ENCODE results near the gene TRPT1. TPM values are rescaled to one million over a fixed set of nuclear protein-coding genes. Genes with fewer than 3 reads are reported as not detected.
A peak's percentile ranks its signal among the peaks of the same experiment; 100 is the strongest.

The TRPT1 gene
- total RNA-seq, 1 donor from 2014 or later = 98.1 TPM

DNA sequence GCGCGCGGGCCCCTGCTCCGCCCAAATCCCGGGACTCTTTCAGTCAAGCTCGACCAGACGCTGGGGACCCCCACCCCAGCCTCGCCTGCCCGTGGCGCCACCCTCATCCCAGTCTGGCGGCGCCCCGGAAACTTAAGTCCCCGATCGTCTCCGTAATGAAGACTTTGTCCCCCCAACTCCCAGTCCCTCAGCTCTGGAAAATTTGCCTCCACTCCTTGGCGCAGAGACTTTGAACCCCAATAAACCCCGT lies 25.7 kb upstream of the TRPT1 start:
- no peak for DNase-seq (ENCODE audit: low read depth)
- peak overlapping the region; percentile 95 for H3K4me3 ChIP-seq (ENCODE audit: low read depth, low read length)
- TF ChIP-seq, protein P1, sequence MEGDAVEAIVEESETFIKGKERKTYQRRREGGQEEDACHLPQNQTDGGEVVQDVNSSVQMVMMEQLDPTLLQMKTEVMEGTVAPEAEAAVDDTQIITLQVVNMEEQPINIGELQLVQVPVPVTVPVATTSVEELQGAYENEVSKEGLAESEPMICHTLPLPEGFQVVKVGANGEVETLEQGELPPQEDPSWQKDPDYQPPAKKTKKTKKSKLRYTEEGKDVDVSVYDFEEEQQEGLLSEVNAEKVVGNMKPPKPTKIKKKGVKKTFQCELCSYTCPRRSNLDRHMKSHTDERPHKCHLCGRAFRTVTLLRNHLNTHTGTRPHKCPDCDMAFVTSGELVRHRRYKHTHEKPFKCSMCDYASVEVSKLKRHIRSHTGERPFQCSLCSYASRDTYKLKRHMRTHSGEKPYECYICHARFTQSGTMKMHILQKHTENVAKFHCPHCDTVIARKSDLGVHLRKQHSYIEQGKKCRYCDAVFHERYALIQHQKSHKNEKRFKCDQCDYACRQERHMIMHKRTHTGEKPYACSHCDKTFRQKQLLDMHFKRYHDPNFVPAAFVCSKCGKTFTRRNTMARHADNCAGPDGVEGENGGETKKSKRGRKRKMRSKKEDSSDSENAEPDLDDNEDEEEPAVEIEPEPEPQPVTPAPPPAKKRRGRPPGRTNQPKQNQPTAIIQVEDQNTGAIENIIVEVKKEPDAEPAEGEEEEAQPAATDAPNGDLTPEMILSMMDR (conservative IDR thresholded peaks at IDR 0.05; ENCODE audit: low read depth, low read length) = no peak

DNA sequence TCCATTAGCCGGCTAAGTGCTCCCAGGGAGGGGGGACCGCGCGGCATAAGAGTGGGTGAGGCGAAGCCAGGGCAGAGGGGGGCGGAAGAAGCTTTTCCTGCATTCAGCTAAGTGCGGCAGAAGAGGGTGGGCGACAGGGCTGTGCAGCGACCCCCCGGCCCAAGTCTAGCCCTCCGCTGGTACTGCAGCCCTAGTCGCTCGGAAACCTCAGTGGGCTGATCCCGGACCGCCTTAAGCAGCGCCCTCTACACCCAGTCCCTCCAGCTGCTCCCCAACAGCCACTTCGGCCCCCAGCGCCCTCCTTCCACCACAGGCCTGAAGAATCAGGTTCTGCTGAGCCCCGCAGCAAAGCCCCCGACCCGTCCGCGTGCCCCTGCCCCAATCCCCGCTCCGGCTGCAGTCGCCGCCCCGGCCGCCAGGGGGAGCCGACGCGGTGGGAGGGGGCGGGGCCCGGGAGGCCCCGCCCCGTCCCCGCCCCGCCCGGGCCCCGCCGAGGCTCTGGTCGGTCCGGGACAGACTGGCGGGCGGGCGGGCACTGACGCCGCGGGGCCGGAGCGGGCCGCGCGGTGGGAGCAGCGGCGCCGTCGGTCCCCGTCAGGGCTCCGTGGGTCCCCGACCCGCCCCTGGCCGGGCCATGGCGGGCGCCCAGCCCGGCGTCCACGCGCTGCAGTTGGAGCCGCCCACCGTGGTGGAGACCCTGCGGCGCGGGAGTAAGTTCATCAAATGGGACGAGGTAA lies 25.2 kb upstream of the TRPT1 start, which contains the start of gene PLCB3:
Gene PLCB3 (plus strand): TSS at position 515 of the 737 bp plus-strand sequence. CDS start 120 bp downstream, at position 635.
- DNase-seq (ENCODE audit: low read depth) = no peak
- H3K4me3 ChIP-seq (ENCODE audit: low read depth, low read length) = peak within 1 kb of the TSS; percentile 95
- TF ChIP-seq, protein P1 (conservative IDR thresholded peaks at IDR 0.05; ENCODE audit: low read depth, low read length) = peak; percentile 61

DNA sequence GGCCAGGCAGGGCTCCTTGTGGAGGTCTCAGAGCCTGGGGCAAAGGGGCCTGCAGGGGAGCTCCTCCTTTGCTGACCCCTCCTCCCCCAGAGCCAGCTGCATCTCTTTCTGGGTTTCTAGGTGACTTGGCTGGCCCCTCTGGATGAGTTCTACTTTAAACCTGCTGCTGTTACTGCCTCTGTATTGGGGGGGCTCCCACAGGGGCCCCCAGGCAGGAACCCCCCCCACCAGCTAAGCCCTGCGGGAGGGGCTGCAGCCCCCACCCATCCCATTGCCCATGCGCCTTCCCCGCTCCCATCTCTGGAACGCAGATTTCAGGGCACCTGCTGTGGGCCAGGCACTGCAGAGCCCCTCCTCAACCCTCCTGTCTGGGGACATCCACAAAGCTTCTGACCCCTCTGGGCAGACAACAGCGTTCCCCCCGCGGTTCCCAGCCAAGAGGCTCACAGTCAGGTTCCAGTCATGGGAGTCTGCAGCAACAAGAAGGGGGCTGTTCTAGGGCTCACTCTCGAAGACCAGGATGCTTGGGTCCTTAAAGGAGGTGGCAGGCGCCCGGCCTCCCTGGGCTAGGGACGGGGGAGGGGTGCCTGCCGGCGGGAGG lies 24.5 kb upstream of the TRPT1 start:
- TF ChIP-seq, protein P1 (conservative IDR thresholded peaks at IDR 0.05; ENCODE audit: low read depth, low read length) = no peak
- peak overlapping the region; percentile 95 for H3K4me3 ChIP-seq (ENCODE audit: low read depth, low read length)
- no peak for DNase-seq (ENCODE audit: low read depth)

DNA sequence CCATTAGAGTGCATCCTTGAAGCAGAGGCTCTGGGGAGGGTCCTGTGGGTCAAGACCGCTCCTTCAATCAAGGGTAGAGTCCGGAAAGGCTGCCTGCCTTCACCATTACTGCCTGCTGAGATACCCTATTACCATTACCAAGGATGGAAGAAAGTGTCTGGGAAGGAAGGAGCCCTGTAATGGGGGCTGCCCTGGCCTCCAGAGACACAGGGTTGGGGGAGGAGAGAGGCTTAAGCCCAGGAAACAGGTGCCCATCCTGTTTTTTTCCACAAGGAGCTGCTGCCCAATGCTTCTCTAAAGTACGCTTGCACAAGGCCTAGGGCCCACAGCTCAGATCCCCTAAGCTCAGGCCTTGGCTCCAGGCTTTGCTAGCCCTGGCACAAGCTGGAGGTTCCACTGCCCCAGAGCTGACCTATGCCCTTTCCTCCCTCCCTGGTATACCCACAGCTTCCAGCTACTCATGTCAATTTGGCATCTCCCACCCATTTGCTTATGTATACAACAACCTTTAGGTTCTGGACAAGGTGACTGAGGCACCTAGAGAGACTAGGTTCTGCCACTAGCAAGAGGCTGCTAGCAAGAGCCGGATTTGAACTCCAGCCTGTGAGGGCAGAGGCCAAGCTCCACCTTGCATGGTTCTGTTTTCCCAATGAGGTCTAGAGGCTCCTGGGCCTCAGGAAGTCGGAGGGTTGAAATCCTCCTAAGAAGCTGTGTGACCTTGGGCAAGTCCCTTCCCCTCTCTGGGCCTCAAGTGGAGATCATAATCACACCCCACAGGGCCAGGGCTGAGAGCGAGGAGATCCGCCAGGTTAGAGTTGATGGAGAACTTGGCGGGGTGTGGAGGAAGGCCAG lies 23.8 kb upstream of the TRPT1 start:
- TF ChIP-seq, protein P1 (conservative IDR thresholded peaks at IDR 0.05; ENCODE audit: low read depth, low read length) = no peak
- no peak for DNase-seq (ENCODE audit: low read depth)
- H3K4me3 ChIP-seq (ENCODE audit: low read depth, low read length) = no peak overlapping the region

DNA sequence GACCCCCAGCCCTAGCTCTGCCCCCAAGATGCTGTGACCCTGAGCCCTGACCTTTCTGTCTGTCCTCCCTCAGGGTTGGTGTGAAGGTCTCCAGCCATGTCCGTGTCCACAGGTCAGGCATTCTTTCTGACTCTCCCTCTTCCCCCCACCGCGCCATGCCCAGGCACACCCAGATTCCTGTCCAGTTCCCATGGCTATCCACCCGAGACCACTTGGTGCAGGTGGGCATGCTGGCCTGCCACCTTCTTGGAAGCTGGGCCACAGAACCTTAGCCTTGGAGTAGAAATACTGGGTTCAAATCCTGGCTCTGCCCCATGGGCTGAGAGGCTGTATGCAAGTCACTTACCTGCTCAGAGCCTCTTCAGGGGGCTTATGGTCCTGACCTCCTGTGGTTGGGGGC lies 23.1 kb upstream of the TRPT1 start:
- TF ChIP-seq, protein P1 (conservative IDR thresholded peaks at IDR 0.05; ENCODE audit: low read depth, low read length) = no peak
- no peak for DNase-seq (ENCODE audit: low read depth)
- no peak overlapping the region for H3K4me3 ChIP-seq (ENCODE audit: low read depth, low read length)

DNA sequence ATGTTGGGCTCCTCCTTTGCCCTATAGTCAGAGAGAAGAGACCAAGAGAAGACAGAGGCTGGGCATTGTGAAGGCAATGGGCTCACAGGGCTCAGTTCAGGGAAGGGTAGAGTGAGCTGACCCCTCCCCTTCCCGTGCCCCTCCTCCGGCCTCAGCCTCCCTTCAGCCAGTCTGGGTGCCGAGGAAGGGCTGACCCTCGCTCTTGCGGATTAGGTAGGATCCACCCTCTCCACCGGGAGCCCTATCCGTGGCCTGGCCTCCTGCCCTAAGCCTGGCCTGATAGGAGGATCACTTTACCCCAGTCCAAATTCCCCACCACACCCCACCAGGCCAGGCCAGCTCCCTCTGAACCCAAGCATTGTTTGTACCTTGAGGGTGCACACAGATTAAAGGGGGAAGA lies 22.6 kb upstream of the TRPT1 start:
- H3K4me3 ChIP-seq (ENCODE audit: low read depth, low read length) = no peak overlapping the region
- no peak for DNase-seq (ENCODE audit: low read depth)
- TF ChIP-seq, protein P1 (conservative IDR thresholded peaks at IDR 0.05; ENCODE audit: low read depth, low read length) = no peak
